HCT116 (cell line): ENCODE data around the gene PIK3C2A. TPM values are rescaled to one million over a fixed set of nuclear protein-coding genes. Genes with fewer than 3 reads are reported as not detected.

Experiments used
- ATAC-seq: fragments of 200-7000 bp; cut with Tn5 transposase; 2 replicates; pipeline ENCODE4 v1.9.1; 2020; ENCODE audit warnings: mild to moderate bottlenecking, moderate library complexity
- BruUV-seq: library from RNA; stranded (reverse); fragments of 400-500 nt; replicated peaks from 2 replicates; lab custom pipeline; 2021; lab: Mats Ljungman, UMichigan
- CTCF ChIA-PET: fragments of 300-600 bp; sonication (Branson Sonifier 250); formaldehyde crosslinking; loops from one replicate; lab custom pipeline; 2021; ENCODE audit warnings: antibody characterized with exemption; lab: Charles Lee
- POLR2A ChIA-PET: fragments of 300-600, 350-600 bp; sonication (Branson Sonifier 250); formaldehyde crosslinking; loops from one replicate; lab custom pipeline; 2021; ENCODE audit warnings: antibody characterized with exemption; lab: Charles Lee
- RAD21 ChIA-PET, 2 experiments: fragments of 300-600 bp; sonication (Branson Sonifier 250); formaldehyde crosslinking; loops; one replicate each; lab custom pipeline; 2023; ENCODE audit warnings: low total read pairs in 2 of 2; ENCODE audit not compliant: uncharacterized antibody in 2 of 2, unreplicated experiment in 2 of 2, low non-redundant PET in 1 of 2; lab: Charles Lee
- DNase-seq: peaks from one replicate; pipeline ENCODE4 v3.0.0-alpha.2; 2010; ENCODE audit warnings: low read depth, low spot score
- H2AFZ ChIP-seq: fragments of 200-600 bp; shearing (Covaris generic), sonication (generic); 2 replicates; pipeline ENCODE4 v1.6.1; 2017; ENCODE audit warnings: low read depth, mixed run types, mixed read lengths, antibody characterized with exemption, low read length; ENCODE audit not compliant: poor library complexity, severe bottlenecking
- H3K27ac ChIP-seq: 2 replicates; pipeline ENCODE4 v1.5.1; 2012; ENCODE audit warnings: low read depth, low read length
- H3K27me3 ChIP-seq: fragments of 200-600 bp; sonication (generic); 2 replicates; pipeline ENCODE4 v1.6.1; 2016; ENCODE audit warnings: mixed run types, low read length, mixed read lengths; ENCODE audit not compliant: insufficient read depth
- H3K36me3 ChIP-seq, 2 experiments: fragments of 200-500 bp in 1 of 2; fragments of 200-600 bp in 1 of 2; sonication (Bioruptor generic) in 1 of 2; sonication (generic) in 1 of 2; 2 replicates each; pipeline versions ENCODE4 v1.5.1 to v1.6.1; 2014 to 2016; ENCODE audit warnings: low read length in 2 of 2, inconsistent platforms in 1 of 2, mixed read lengths in 1 of 2, mixed run types in 1 of 2; ENCODE audit not compliant: insufficient read depth in 2 of 2, control insufficient read depth in 1 of 2
- H3K4me1 ChIP-seq, 2 experiments: fragments of 200-600 bp in 1 of 2; sonication (generic) in 1 of 2; 2 replicates each; pipeline versions ENCODE4 v1.5.1 to v1.6.1; 2012 to 2017; ENCODE audit warnings: low read length in 2 of 2, inconsistent platforms in 1 of 2, mild to moderate bottlenecking in 1 of 2, mixed read lengths in 1 of 2, mixed run types in 1 of 2, moderate library complexity in 1 of 2; ENCODE audit not compliant: insufficient read depth in 2 of 2, control insufficient read depth in 1 of 2
- H3K4me2 ChIP-seq: fragments of 200-600 bp; sonication (generic); 2 replicates; pipeline ENCODE4 v1.6.1; 2017; ENCODE audit warnings: mixed run types, low read length, mixed read lengths
- H3K4me3 ChIP-seq, 2 experiments: fragments of 200-600 bp in 1 of 2; sonication (generic) in 1 of 2; replicated peaks in 1 of 2; 2 replicates each; pipeline ENCODE4 v1.5.1; 2011 to 2016; ENCODE audit warnings: low read length in 2 of 2, control low read depth in 1 of 2, low read depth in 1 of 2, mild to moderate bottlenecking in 1 of 2, mixed read lengths in 1 of 2, mixed run types in 1 of 2
- H3K79me2 ChIP-seq: fragments of 200-600 bp; sonication (generic); 2 replicates; pipeline ENCODE4 v1.6.1; 2017; ENCODE audit warnings: mild to moderate bottlenecking, mixed run types, low read length, moderate library complexity, mixed read lengths; ENCODE audit not compliant: insufficient read depth
- H3K9ac ChIP-seq: fragments of 200-600 bp; sonication (generic); 2 replicates; pipeline ENCODE4 v1.6.1; 2016; ENCODE audit warnings: low read length, mixed read lengths
- H3K9me2 ChIP-seq: fragments of 200-600 bp; sonication (generic), shearing (Covaris generic); 2 replicates; pipeline ENCODE4 v1.6.1; 2017; ENCODE audit warnings: mixed run types, mild to moderate bottlenecking, moderate library complexity; ENCODE audit not compliant: insufficient read depth
- H3K9me3 ChIP-seq, 2 experiments: fragments of 200-500 bp in 1 of 2; fragments of 200-600 bp in 1 of 2; sonication (Bioruptor generic) in 1 of 2; sonication (generic) in 1 of 2; 2 replicates each; pipeline ENCODE4 v1.6.1; 2014 to 2017; ENCODE audit warnings: low read length in 2 of 2, mixed read lengths in 2 of 2, inconsistent platforms in 1 of 2, low read depth in 1 of 2, mild to moderate bottlenecking in 1 of 2, mixed run types in 1 of 2, moderate library complexity in 1 of 2; ENCODE audit not compliant: control insufficient read depth in 1 of 2, insufficient read depth in 1 of 2
- H4K20me1 ChIP-seq: fragments of 200-600 bp; sonication (generic), shearing (Covaris generic); 2 replicates; pipeline ENCODE4 v1.6.1; 2017; ENCODE audit warnings: mixed run types, mild to moderate bottlenecking, moderate library complexity; ENCODE audit not compliant: insufficient read depth
- ATF3 ChIP-seq: IDR thresholded peaks from 2 replicates; pipeline ENCODE4 v1.6.1; 2012
- CBX3 ChIP-seq: IDR thresholded peaks from 2 replicates; pipeline ENCODE4 v1.6.1; 2012; ENCODE audit warnings: low read depth
- CEBPB ChIP-seq: IDR thresholded peaks from 2 replicates; pipeline ENCODE4 v1.6.1; 2012; ENCODE audit warnings: low read depth
- CTCF ChIP-seq, 3 experiments: fragments of 200-600 bp in 1 of 3; sonication (generic) in 1 of 3; IDR thresholded peaks in 2 of 3; conservative IDR thresholded peaks in 1 of 3; 2 replicates each; pipeline ENCODE4 v1.5.1; 2012 to 2017; ENCODE audit warnings: low read depth in 2 of 3, low read length in 2 of 3, antibody characterized with exemption in 1 of 3, borderline replicate concordance in 1 of 3, control low read depth in 1 of 3, mild to moderate bottlenecking in 1 of 3, mixed read lengths in 1 of 3, mixed run types in 1 of 3, moderate library complexity in 1 of 3; ENCODE audit not compliant: insufficient read depth in 1 of 3
- ELF1 ChIP-seq: IDR thresholded peaks from 2 replicates; pipeline ENCODE4 v1.6.1; 2012; ENCODE audit warnings: low read depth, borderline replicate concordance
- EZH2phosphoT487 ChIP-seq: fragments of 200-600 bp; IDR thresholded peaks from 2 replicates; pipeline ENCODE4 v1.6.1; 2018; ENCODE audit warnings: antibody characterized with exemption, borderline replicate concordance
- FOSL1 ChIP-seq: IDR thresholded peaks from 2 replicates; pipeline ENCODE4 v1.6.1; 2012; ENCODE audit warnings: low read depth
- MAX ChIP-seq: IDR thresholded peaks from 2 replicates; pipeline ENCODE4 v1.6.1; 2012
- POLR2AphosphoS5 ChIP-seq: IDR thresholded peaks from 2 replicates; pipeline ENCODE4 v1.6.1; 2011; ENCODE audit warnings: mild to moderate bottlenecking, low read depth, low read length, moderate library complexity
- RAD21 ChIP-seq: IDR thresholded peaks from 2 replicates; pipeline ENCODE4 v1.6.1; 2012; ENCODE audit warnings: low read depth, mild to moderate bottlenecking
- SIN3A ChIP-seq: IDR thresholded peaks from 2 replicates; pipeline ENCODE4 v1.6.1; 2012; ENCODE audit warnings: low read depth
- SRF ChIP-seq: IDR thresholded peaks from 2 replicates; pipeline ENCODE4 v1.6.1; 2012; ENCODE audit warnings: low read depth
- TCF7L2 ChIP-seq: IDR thresholded peaks from 2 replicates; pipeline ENCODE4 v1.7.0; 2011; ENCODE audit warnings: borderline replicate concordance, inconsistent platforms; ENCODE audit not compliant: insufficient read depth, insufficient read length; ENCODE audit errors: extremely low read depth
- ZNF274 ChIP-seq: fragments of 200-500 bp; sonication (Bioruptor generic); IDR thresholded peaks from 2 replicates; pipeline ENCODE4 v1.6.1; 2014; ENCODE audit warnings: mild to moderate bottlenecking, low read depth, low read length, inconsistent platforms
- intact Hi-C: fragments of 100-400 bp; cut with micrococcal nuclease; formaldehyde crosslinking; loops from 2 replicates; pipeline ENCODE4 v1.10.0; 2022
- total RNA-seq: library from RNA; stranded (reverse); gene quantifications from one replicate; pipeline ENCODE4 v1.2.1, GENCODE V29; 2021; ENCODE audit not compliant: unreplicated experiment

The PIK3C2A gene
- total RNA-seq, 1 experiment from 2014 or later: 51.6 TPM

GRCh38 chr11:17224727-17225126, 16.9 kb upstream of the PIK3C2A start:
- ChIA-PET POLR2A (no interaction called here), RAD21 (no interaction called here), CTCF (no interaction called here)
- Histone ChIP-seq H3K4me1 (peaks cover 3 to 14% of the 10 kb centered on the region in 2 experiments; a peak in 2 of 4 replicates), H3K9me2 (no peaks in the 10 kb centered on the region), H3K27ac (no peak overlapping the region), H3K9ac (no peak overlapping the region), H3K27me3 (no peaks in the 10 kb centered on the region), H3K36me3 (no peaks in the 10 kb centered on the region), H3K4me2 (no peak overlapping the region), H3K79me2 (no peaks in the 10 kb centered on the region)
- no peak for DNase-seq
- no TSS peak for BruUV-seq
- intact Hi-C loops: no loop called here
- TF ChIP-seq TCF7L2 (no peak), CEBPB (no peak), CTCF (IDR thresholded peaks at IDR 0.05 in 2 of 3, conservative IDR thresholded peaks at IDR 0.05 in 1 of 3; ENCODE audit: borderline replicate concordance in 1 of 3, insufficient read depth in 1 of 3, low read depth in 2 of 3, low read length in 2 of 3) (no peak), FOSL1 (no peak), EZH2phosphoT487 (no peak), SIN3A (no peak), SRF (no peak), MAX (no peak), ATF3 (no peak), RAD21 (no peak), ELF1 (no peak), CBX3 (no peak), ZNF274 (no peak), POLR2AphosphoS5 (no peak)
- TF ChIP-seq, all 23 proteins: peak for 0
- no peaks in the 10 kb centered on the region for H3K9me3 ChIP-seq
- no peak for ATAC-seq
- no peak overlapping the region for H2AFZ ChIP-seq
- no peaks in the 10 kb centered on the region for H4K20me1 ChIP-seq
- H3K4me3 ChIP-seq: no peak overlapping the region
